Measurements from ENCODE around the gene CLCN5. TPM values are rescaled to one million over a fixed set of nuclear protein-coding genes. Genes with fewer than 3 reads are reported as not detected.

Gene CLCN5
- total RNA-seq, 1 experiment from 2014 or later = 8.1 TPM

- no peak overlapping the region for H3K27ac ChIP-seq (ENCODE audit: low read length)
- H3K9me2 ChIP-seq (replicated peaks; ENCODE audit: insufficient read depth, low read length) = no peaks in the 10 kb centered on the region
- H2AFZ ChIP-seq (ENCODE audit: low read length) = no peak overlapping the region
- no peak overlapping the region for H3K4me2 ChIP-seq (ENCODE audit: low read depth, low read length, poor library complexity, severe bottlenecking)
- no peak overlapping the region for H3K9ac ChIP-seq (ENCODE audit: low read length)
- no peaks in the 10 kb centered on the region for H3K79me2 ChIP-seq (ENCODE audit: low read length)
- H3K27me3 ChIP-seq (ENCODE audit: low read length) = no peaks in the 10 kb centered on the region
- no peaks in the 10 kb centered on the region for H3K9me3 ChIP-seq (ENCODE audit: low read length)
- no peak for DNase-seq
- no peak overlapping the region for H3K4me3 ChIP-seq (ENCODE audit: low read length)
- no peaks in the 10 kb centered on the region for H3K4me1 ChIP-seq (ENCODE audit: low read length)
- H4K20me1 ChIP-seq (ENCODE audit: insufficient read depth, low read depth, low read length) = no peaks in the 10 kb centered on the region
- no peaks in the 10 kb centered on the region for H3K36me3 ChIP-seq (ENCODE audit: insufficient read depth, low read length)
Observed at GRCh38 chrX:50125480-50125879, 203.1 kb downstream of the CLCN5 start.

DNA sequence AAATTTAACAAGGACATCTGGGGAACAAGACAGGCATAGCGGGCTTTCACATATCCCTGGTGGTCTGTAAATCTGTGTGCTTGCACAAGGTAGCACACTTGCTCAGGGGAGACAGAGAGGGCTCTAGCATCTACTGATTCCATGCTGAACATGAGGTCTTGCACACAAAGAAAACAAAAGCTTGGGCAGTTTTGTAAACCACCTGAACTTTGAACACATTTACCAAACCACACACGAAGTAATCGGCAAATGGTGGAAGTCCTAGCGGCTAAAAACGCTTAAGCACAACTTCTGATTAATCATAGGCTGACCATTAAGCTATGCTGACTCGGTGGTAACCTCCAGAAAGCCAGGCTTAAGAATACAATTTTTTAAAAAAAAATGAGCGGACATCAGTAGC lies 225.6 kb downstream of the CLCN5 start:
- Histone ChIP-seq H3K4me1 (ENCODE audit: low read length) (no peaks in the 10 kb centered on the region), H3K36me3 (ENCODE audit: insufficient read depth, low read length) (no peaks in the 10 kb centered on the region), H3K4me3 (ENCODE audit: low read length) (no peak overlapping the region), H3K9me3 (ENCODE audit: low read length) (no peaks in the 10 kb centered on the region), H2AFZ (ENCODE audit: low read length) (no peak overlapping the region), H3K9me2 (replicated peaks; ENCODE audit: insufficient read depth, low read length) (no peaks in the 10 kb centered on the region), H3K79me2 (ENCODE audit: low read length) (no peaks in the 10 kb centered on the region), H3K9ac (ENCODE audit: low read length) (no peak overlapping the region), H3K4me2 (ENCODE audit: low read depth, low read length, poor library complexity, severe bottlenecking) (no peak overlapping the region), H3K27ac (ENCODE audit: low read length) (no peak overlapping the region), H4K20me1 (ENCODE audit: insufficient read depth, low read depth, low read length) (no peaks in the 10 kb centered on the region), H3K27me3 (ENCODE audit: low read length) (no peaks in the 10 kb centered on the region)
- no peak for DNase-seq

Small RNA genes within 50 kb of the gene (small RNA-seq; reads per million reads assigned to genes)
- gene MIR188 (0.28 reads per million), gene MIR362 (4.4 reads per million, percentile 76 among the genes with 10 or more reads in this experiment), gene MIR500A (24.7 reads per million, percentile 97 among the genes with 10 or more reads in this experiment), gene MIR500B (0.12 reads per million), gene MIR501 (21.9 reads per million, percentile 97 among the genes with 10 or more reads in this experiment), gene MIR502 (0.40 reads per million, percentile 3 among the genes with 10 or more reads in this experiment), gene MIR532 (28.9 reads per million, percentile 98 among the genes with 10 or more reads in this experiment), gene MIR660 (7.3 reads per million, percentile 87 among the genes with 10 or more reads in this experiment), gene RNU6-421P (not detected)

Other genes starting within 250 kb of the CLCN5 start
- gene PAGE1, start 226.6 kb upstream of the CLCN5 start, total RNA-seq (2014; rRNA removed; shearing (Covaris generic); ENCODE audit: low replicate concordance) = not detected in 2 replicates
- not detected in 2 replicates for gene PAGE4, start 93.3 kb upstream of the CLCN5 start, total RNA-seq (2014; rRNA removed; shearing (Covaris generic); ENCODE audit: low replicate concordance)
- not detected in 2 replicates for gene USP27X, start 43.1 kb upstream of the CLCN5 start, total RNA-seq (2014; rRNA removed; shearing (Covaris generic); ENCODE audit: low replicate concordance)